Body of pancreas (tissue), 4 donors: Measurements from ENCODE around the gene FAN1. TPM values are rescaled to one million over a fixed set of nuclear protein-coding genes. Genes with fewer than 3 reads are reported as not detected.
A peak's percentile ranks its signal among the peaks of the same experiment; 100 is the strongest.

Source experiments
- ATAC-seq: fragments of 150-250 bp; one replicate; pipeline ENCODE4 v1.9.1; 2016
- DNase-seq, 4 donors: peaks; one replicate each; pipeline ENCODE4 v3.0.0-alpha.2; 2019
- H3K27ac ChIP-seq, 4 donors: fragments of 200-600 bp; sonication (generic); 1 replicate in 3 of 4; 2 replicates in 1 of 4; pipeline versions ENCODE4 v1.5.1 to v1.6.1; 2016 to 2019; ENCODE audit warnings: mild to moderate bottlenecking in 1 of 4, mixed read lengths in 1 of 4, moderate library complexity in 1 of 4
- H3K27me3 ChIP-seq, 2 donors: fragments of 200-600 bp; sonication (generic); one replicate each; pipeline ENCODE4 v1.6.0; 2016; ENCODE audit warnings: mild to moderate bottlenecking in 1 of 2
- H3K36me3 ChIP-seq, 2 donors: fragments of 200-600 bp; sonication (generic); replicated peaks in 1 of 2; 2 replicates each; pipeline ENCODE4 v1.5.1; 2016; ENCODE audit warnings: low read depth in 2 of 2; ENCODE audit not compliant: insufficient read depth in 1 of 2
- H3K4me1 ChIP-seq: fragments of 200-600 bp; sonication (generic); one replicate; pipeline ENCODE4 v1.6.0; 2016
- H3K4me3 ChIP-seq, 2 donors: fragments of 200-600 bp; sonication (generic); 1 replicate in 1 of 2; 2 replicates in 1 of 2; pipeline ENCODE4 v1.5.1; 2016 to 2019
- H3K9me3 ChIP-seq, 3 donors: fragments of 200-600 bp; sonication (generic); 1 replicate in 2 of 3; 2 replicates in 1 of 3; pipeline ENCODE4 v1.5.1; 2016
- POLR2A ChIP-seq, 3 donors: fragments of 450-650 bp; IDR thresholded peaks; one replicate each; pipeline ENCODE4 v1.6.1; 2016; ENCODE audit warnings: antibody characterized with exemption in 3 of 3, mild to moderate bottlenecking in 2 of 3
- WGBS, 2 donors: methylation state at CpG; one replicate each; pipeline ENCODE4 v1.1.5; 2017; 5-methylcytosine and 5-hydroxymethylcytosine counted together
- intact Hi-C: fragments of 100-400 bp; cut with DNase I; formaldehyde crosslinking; loops from one replicate; pipeline ENCODE4 v1.15.1; 2023
- total RNA-seq, 2 donors: library from RNA; depleted of rRNA; stranded (reverse); fragments of >200 nt; gene quantifications; one replicate each; pipeline ENCODE4 v1.1.0, GENCODE V29; 2016
- TF ChIP-seq, protein P1 (sequence below), 7 experiments: fragments of 450-650 bp in 4 of 7; fragments of 200-600 bp in 3 of 7; sonication (generic) in 3 of 7; IDR thresholded peaks; one replicate each; pipeline ENCODE4 v1.5.1; 2016 to 2019; ENCODE audit warnings: antibody characterized with exemption in 7 of 7

FAN1 gene
- total RNA-seq, 2 donors from 2014 or later: 12.5 to 20.2 TPM

DNA sequence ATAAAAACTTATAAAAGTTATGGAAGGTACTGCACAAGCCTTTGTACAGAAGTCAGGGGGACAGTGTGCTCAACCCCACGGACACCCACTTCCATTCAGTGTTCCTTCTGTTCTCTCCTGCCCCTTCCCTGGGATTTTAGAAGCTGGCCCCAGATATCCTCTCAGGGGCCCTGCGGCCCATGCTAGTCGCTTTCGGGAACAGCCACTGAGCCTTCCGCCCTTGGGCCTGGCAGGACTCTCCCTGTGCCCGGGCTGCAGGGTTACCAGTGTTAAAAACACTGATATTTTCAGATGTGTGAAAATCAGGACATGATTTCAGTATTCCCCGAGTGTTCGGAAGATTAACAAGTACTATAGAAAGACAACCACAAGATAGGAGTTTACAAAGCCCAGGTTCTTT is 22.4 kb downstream of the FAN1 start:
- TF ChIP-seq, protein P1, sequence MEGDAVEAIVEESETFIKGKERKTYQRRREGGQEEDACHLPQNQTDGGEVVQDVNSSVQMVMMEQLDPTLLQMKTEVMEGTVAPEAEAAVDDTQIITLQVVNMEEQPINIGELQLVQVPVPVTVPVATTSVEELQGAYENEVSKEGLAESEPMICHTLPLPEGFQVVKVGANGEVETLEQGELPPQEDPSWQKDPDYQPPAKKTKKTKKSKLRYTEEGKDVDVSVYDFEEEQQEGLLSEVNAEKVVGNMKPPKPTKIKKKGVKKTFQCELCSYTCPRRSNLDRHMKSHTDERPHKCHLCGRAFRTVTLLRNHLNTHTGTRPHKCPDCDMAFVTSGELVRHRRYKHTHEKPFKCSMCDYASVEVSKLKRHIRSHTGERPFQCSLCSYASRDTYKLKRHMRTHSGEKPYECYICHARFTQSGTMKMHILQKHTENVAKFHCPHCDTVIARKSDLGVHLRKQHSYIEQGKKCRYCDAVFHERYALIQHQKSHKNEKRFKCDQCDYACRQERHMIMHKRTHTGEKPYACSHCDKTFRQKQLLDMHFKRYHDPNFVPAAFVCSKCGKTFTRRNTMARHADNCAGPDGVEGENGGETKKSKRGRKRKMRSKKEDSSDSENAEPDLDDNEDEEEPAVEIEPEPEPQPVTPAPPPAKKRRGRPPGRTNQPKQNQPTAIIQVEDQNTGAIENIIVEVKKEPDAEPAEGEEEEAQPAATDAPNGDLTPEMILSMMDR (IDR thresholded peaks at IDR 0.05): no peak
- no peak for TF ChIP-seq POLR2A (IDR thresholded peaks at IDR 0.05)
- H3K27me3 ChIP-seq: no peaks in the 10 kb centered on the region
- H3K4me1 ChIP-seq: no peaks in the 10 kb centered on the region
- H3K9me3 ChIP-seq: no peaks in the 10 kb centered on the region
- intact Hi-C loops: no loop called here
- H3K27ac ChIP-seq: no peak overlapping the region
- H3K36me3 ChIP-seq: peaks cover 3 to 35% of the 10 kb centered on the region in 2 donors
- 92% methylated on average over 8 of the region's 8 CpGs for WGBS, 2 donors
- ATAC-seq (no peak), DNase-seq (no peak)
- H3K4me3 ChIP-seq: no peak overlapping the region

DNA sequence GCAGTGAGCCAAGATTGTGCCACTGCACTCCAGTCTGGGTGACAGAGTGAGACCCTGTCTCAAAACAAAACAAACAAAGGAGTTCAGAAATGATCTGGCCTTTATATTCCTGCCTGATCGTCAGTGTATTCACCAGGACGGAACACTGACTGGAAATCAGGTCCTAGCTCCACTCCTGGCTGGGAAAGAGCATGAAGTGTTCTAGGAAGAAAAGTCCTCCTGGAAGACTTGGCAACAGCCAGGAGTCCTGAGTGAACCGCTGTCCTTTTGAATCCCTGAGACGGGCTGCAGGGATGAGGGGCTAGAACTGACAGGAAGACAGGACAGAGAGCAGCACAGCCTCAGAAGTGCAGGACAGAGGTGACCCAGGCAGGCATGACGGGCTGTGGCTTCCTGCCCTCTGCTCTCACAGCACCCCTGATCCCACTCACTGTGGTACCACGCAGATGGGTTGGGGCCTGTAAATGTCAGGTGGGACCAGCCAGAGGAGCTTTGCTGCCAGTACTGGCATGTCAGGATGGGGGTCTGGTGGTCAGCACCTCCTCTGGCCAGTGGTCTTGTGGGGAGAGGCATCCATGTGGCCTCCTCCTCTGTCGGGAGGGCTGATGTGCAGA is 23.5 kb downstream of the FAN1 start:
- Histone ChIP-seq H3K36me3 (peaks cover 3 to 35% of the 10 kb centered on the region in 2 donors), H3K4me1 (no peaks in the 10 kb centered on the region), H3K27ac (no peak overlapping the region), H3K9me3 (no peaks in the 10 kb centered on the region), H3K27me3 (no peaks in the 10 kb centered on the region), H3K4me3 (no peak overlapping the region)
- intact Hi-C loops: no loop called here
- DNase-seq: no peak
- TF ChIP-seq, protein P1 (IDR thresholded peaks at IDR 0.05): no peak
- no peak for TF ChIP-seq POLR2A (IDR thresholded peaks at IDR 0.05)
- ATAC-seq: no peak
- 90 to 95% methylated on average over 6 to 7 of the region's 7 CpGs for WGBS, 2 donors

DNA sequence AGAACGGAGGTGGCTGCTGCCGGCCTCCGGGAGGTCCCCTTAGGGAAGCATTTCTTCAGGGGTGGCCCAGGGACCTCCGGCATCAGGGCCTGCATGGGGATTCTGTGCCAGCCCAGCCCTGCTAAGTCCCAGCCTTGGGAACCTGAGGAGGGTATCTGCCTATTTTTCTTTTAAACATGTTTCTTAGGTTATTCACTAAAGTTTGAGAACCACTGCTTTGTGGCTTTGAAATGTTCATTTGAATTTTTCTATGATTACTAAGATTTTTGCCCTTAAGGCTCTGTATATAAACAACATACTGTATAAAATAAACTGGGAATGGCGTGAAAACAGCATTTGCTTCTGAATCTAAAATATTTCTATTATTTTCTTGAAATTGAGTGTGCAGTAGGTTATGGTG is 24.4 kb downstream of the FAN1 start:
- Histone ChIP-seq H3K4me3 (no peak overlapping the region), H3K27me3 (no peaks in the 10 kb centered on the region), H3K27ac (no peak overlapping the region), H3K36me3 (peaks cover 3 to 27% of the 10 kb centered on the region in 2 donors), H3K9me3 (no peaks in the 10 kb centered on the region), H3K4me1 (no peaks in the 10 kb centered on the region)
- no peak for DNase-seq
- WGBS, 2 donors: 87 to 97% methylated on average over 4 to 5 of the region's 5 CpGs
- TF ChIP-seq, protein P1 (IDR thresholded peaks at IDR 0.05): no peak
- TF ChIP-seq POLR2A (IDR thresholded peaks at IDR 0.05): no peak
- no peak for ATAC-seq
- intact Hi-C loops: no loop called here

DNA sequence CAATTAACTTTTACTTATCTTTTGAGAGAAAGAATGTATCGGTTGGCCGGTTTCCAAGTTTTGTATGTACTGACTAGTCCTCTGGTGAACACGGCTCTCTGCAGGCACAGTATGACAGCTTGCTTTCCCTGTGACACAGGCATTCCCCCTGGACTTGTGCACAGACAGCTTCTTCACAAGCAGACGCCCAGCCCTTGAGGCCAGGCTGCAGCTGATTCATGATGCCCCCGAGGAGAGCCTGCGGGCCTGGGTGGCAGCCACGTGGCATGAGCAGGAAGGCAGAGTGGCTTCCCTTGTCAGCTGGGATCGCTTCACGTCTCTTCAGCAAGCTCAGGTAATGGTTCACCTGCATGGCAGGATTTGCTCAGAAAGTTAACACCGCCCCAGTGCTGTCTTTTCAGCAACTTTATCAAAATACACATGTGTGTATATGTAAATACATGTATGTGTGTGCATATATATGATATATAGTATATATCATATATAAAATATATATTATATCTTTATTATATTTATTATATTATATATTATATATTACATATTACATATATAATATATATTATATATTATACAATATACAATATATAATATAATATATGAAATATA is 25.5 kb downstream of the FAN1 start:
- no peak for TF ChIP-seq POLR2A (IDR thresholded peaks at IDR 0.05)
- TF ChIP-seq, protein P1 (IDR thresholded peaks at IDR 0.05): no peak
- Histone ChIP-seq H3K27ac (no peak overlapping the region), H3K4me3 (no peak overlapping the region), H3K27me3 (no peaks in the 10 kb centered on the region), H3K9me3 (no peaks in the 10 kb centered on the region), H3K4me1 (no peaks in the 10 kb centered on the region), H3K36me3 (peaks cover 3 to 19% of the 10 kb centered on the region in 2 donors)
- no peak for ATAC-seq
- DNase-seq: peak in 2 of 4 donors; percentile 19 to 27
- 61 to 65% methylated on average over 10 of the region's 10 CpGs for WGBS, 2 donors
- intact Hi-C loops: no loop called here

DNA sequence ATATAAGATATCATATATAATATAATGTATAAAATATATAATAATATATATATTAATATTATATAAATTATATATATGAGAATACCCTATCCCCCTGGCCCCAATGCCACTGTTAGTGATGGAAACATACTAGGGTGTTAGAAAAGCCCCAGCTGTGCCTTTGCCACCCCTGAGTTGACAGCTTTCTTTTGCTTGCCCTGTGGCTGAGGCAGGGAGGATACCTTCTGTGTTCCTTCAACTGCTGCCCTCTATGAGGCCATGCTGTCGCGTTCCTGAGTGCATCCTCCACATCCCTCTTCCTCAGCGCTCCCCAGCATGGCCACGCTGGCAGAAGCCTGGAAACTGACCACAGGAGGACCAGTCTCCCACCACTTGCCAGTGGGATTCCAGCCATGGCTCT is 26.3 kb downstream of the FAN1 start:
- 94 to 96% methylated on average over 4 of the region's 4 CpGs for WGBS, 2 donors
- intact Hi-C loops: no loop called here
- TF ChIP-seq, protein P1 (IDR thresholded peaks at IDR 0.05): no peak
- no peak for TF ChIP-seq POLR2A (IDR thresholded peaks at IDR 0.05)
- Histone ChIP-seq H3K4me3 (no peak overlapping the region), H3K36me3 (peaks cover 2 to 19% of the 10 kb centered on the region in 2 donors), H3K27me3 (no peaks in the 10 kb centered on the region), H3K9me3 (no peaks in the 10 kb centered on the region), H3K27ac (no peak overlapping the region), H3K4me1 (no peaks in the 10 kb centered on the region)
- DNase-seq: no peak
- ATAC-seq: no peak
